ENCODE measurements around the gene DSC2.

GRCh38 chr18:31097666-31098065, 4.6 kb downstream of the DSC2 start:
- TF ChIP-seq CTCF (conservative IDR thresholded peaks at IDR 0.05; ENCODE audit: low read length) (no peak), EZH2phosphoT487 (IDR thresholded peaks at IDR 0.05; ENCODE audit: borderline replicate concordance, low read depth, low read length) (no peak)

Measured in OCI-LY7 (cell line).